ENCODE data around the gene BEND5.

GRCh38 chr1:48807554-48808260 lies 31.0 kb upstream of the BEND5 start:
- TF ChIP-seq CTCF (IDR thresholded peaks at IDR 0.05) (no peak), POLR2AphosphoS5 (IDR thresholded peaks at IDR 0.05) (no peak), POLR2A (IDR thresholded peaks at IDR 0.05) (no peak), EP300 (IDR thresholded peaks at IDR 0.05) (no peak)

All from suprapubic skin (tissue), 4 donors.